ENCODE measurements around the gene SORCS1.
"Not testable (repeated sequence)": the region's sequence is repeated elsewhere in the genome, so short reads cannot be mapped to it uniquely, and the experiment has no call there.

The SORCS1 gene

DNA sequence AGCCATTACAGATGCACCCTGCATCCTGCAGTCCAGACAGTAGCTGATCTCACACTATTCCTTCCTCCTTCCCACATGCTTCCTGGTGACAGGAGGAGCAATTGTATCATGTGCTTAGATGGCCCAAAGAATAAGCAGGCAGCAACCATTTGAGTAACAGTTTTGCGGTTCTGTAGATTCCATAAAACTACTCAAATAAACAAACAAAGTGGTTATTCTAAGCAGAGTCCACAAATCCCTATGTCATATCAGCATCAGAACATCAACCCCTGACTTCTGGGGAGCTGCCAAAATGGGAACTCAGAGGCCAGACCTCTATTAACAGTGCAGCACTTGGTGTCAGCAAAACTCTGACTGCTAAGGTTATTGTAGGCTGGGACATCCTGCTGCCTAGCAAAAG is 226.0 kb downstream of the SORCS1 start:
- DNase-seq = no peak

DNA sequence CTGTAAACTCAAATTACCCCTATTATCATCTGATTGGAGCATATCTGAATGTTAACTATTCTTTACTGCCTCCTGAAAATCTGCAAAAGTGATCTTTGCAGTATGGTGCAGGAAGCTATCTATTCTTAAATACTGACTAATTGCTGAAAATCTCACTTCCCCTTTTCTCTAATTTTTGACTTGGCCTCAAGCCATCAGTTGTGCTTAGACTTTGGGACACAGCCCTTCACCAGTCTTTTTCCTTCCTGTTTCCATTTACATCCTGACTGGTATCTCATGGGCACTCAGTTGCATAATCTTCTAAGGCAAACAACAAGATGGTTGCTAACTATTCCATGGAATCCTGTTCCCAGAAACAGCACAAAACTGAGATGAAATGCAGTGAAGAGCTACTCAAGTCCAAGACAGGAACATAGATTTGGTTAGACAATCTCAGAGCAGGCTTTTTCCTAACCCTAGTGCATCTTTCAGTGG is 228.5 kb downstream of the SORCS1 start:
- no peak for DNase-seq

- DNase-seq = no peak
Measured at GRCh38 chr10:106931853-106932249, 232.7 kb downstream of the SORCS1 start.

DNA sequence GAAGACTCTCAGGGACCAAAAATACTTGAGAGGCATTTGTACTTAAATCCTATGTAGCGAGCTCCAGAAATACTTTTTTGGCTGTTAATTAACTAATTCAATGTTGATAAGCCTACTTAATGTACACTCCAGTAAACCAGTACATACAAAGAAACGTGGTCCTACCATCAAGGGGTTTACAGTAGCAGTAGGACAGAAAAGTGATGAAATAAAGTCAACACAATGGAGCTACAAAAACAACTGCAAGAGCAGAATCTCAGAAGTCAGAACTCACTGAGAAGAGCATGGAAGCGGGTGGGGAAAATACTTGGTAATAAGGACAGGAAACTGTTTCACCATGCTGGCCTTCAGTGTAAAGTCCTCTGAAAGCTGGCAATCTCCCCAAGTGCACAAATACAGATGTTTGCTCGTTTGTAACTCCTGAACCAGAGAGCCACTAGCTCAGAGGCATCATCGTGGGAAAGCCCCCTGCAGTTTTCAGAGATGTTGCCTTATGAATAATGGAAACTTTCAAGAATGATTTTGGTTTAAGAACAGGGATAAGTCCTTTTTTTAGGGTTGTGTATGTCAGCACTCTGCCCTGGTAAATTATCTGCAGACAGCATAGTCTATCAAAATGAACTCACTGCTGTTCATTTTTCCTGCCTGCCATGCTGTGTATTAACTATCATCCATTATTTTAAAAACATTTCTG is 233.2 kb downstream of the SORCS1 start:
- no peak for DNase-seq

- DNase-seq = no peak
Measured at GRCh38 chr10:106930751-106931150, 233.8 kb downstream of the SORCS1 start.

DNA sequence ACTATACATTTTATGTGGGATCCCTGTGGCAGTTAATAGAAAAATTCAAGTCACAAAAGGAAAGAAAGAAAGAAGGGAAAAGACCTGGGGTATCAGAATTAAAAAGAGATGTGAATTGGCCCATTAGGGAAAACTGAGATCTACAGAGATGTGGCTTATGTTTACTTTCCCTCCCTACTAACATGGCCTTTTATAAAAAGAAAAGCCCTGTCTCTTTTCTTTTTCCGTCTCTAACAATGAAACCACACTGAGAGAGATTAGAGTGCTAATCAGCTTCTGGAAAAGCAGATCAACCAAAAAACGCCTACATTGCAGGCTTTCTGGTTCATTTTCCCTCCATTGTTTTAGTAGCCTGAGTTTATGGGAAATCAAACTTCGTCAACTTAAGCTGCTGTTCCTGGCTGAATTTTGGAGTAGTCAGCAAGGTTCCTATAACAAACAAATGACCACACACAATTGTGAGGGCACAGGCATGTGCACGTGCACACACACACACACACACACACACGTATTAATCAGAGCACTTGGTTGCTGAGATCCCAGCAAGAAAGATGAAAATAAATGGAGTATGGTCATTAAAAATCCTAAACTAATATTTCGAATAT is 235.1 kb downstream of the SORCS1 start:
- no peak for DNase-seq

- not testable (repeated sequence) for DNase-seq
Measured at GRCh38 chr10:106928151-106928550, 236.4 kb downstream of the SORCS1 start.

DNA sequence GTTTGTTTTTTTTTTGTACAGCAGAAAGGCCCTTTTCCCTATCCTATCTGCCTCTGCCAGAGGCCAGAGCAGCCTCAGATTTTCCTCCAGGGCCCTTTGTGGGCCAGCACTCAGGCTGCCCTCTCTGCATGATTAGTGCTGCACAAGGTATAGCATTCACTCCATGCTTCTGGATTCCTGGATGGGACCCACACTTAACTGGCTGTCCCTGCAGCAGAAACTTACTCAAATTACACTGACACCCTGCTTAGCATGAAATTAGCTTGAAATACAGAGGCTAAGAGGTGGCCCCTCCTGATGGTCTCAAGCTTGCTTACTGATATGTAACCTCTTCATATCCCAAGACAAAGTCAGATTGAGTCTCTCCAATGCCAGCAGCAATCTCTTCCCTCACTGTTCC is 239.3 kb downstream of the SORCS1 start:
- no peak for DNase-seq

GRCh38 chr10:106920538-106920937 is 244.0 kb downstream of the SORCS1 start:
- no peak for DNase-seq

- DNase-seq = no peak
Measured at GRCh38 chr10:106919871-106920282, 244.6 kb downstream of the SORCS1 start.

- no peak for DNase-seq
Measured at GRCh38 chr10:106917452-106918055, 247.0 kb downstream of the SORCS1 start.

DNA sequence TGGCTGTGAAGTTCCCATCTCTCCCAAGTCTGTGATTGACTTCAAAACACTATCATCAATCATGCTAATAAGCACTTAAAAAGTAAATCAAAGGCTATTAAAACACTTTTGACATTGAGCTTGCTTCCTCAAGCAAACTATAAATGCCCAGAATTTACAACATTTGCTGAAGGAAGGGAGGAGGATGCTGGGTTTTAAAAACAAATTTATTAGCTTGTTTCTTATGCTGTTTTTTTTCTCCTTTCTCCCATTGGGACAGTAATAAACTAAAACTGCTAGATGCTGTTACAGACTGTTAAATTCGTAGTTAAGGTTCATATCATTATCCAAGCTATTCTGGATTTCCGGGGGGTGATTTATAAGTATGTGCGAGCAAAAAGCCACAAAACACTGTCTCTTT is 250.5 kb downstream of the SORCS1 start:
- DNase-seq = no peak

DNA sequence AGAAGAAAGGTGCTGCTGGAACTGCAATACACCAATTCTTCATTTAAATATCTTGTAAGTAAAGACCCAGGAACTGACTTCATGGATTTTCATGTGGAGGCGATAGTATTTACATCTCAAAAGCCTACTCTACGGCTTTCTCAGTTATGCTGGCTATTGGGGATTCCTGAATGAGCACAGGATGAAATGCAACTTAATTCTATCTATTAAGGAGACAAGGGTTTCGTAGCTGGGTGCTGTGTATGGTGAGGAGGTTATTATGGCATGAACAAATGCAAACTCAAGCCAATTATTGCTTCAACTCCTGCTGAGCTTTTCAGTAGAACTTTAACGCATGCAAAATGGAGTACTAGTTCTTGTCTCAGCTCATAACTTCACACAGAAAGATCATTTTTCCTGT is 251.2 kb downstream of the SORCS1 start:
- no peak for DNase-seq

GRCh38 chr10:106911096-106911495 is 253.4 kb downstream of the SORCS1 start:
- no peak for DNase-seq

GRCh38 chr10:106910666-106911065 is 253.8 kb downstream of the SORCS1 start:
- no peak for DNase-seq

DNA sequence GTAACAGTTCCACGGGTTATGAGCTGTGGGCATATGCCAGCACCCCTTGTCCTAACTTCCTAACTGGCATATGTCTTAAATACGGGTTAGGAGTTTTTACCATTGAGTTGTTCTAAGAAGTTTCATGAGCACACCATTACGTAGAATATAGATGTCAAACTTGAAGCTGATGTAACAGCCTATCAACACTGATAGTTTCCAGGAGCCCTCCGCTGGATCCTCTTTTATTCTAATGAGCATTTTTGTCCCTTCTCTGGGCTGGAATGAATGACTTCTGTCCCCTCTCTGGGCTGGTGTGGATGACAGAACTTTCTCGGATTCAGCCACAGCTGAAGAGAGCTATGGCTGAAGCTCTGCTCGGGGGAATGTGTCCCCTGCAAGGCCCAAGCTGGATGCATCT is 256.3 kb downstream of the SORCS1 start:
- no peak for DNase-seq

- no peak for DNase-seq
Measured at GRCh38 chr10:106904209-106904608, 260.3 kb downstream of the SORCS1 start.

- DNase-seq = no peak
Measured at GRCh38 chr10:106903180-106903579, 261.3 kb downstream of the SORCS1 start.

- DNase-seq = no peak
Measured at GRCh38 chr10:106900016-106900652, 264.4 kb downstream of the SORCS1 start.

DNA sequence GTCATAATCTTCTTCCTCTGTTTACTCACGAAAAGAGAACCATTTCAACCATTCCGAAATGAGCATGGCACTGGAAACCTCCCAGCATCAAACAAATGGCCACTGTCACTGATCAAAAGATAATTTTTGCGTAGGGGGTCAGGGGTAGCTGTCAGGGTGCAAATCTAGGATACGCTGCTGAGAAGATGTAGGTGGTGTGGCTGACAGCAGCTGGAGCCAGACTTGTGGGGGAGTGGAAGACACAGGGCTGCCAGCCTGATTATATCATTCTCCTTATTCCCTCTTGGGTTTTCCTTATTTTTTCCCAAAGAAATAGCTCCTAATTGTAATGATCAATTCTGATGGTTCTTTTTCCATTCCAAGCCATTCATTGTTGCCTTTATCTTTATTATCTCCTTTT is 266.1 kb downstream of the SORCS1 start:
- DNase-seq = no peak

DNA sequence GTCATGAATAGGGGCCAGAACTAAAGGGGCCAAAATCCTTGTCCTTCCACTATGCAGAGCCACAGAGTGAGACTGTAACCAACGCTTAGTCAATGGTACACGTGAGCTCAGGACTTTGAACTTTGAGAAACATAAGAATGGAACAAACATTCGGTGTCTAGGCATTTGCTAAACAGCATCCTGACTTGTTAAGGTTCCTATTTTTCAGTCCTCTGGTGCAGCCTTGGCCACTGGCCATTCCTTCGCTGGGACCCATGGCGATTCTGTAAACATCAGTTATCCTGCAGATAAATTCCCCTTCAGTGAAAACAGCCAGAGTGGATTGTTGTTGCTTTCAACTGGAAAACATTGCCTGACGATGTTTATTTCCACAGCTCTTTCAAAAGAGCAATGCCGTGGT is 266.8 kb downstream of the SORCS1 start:
- DNase-seq = no peak

DNA sequence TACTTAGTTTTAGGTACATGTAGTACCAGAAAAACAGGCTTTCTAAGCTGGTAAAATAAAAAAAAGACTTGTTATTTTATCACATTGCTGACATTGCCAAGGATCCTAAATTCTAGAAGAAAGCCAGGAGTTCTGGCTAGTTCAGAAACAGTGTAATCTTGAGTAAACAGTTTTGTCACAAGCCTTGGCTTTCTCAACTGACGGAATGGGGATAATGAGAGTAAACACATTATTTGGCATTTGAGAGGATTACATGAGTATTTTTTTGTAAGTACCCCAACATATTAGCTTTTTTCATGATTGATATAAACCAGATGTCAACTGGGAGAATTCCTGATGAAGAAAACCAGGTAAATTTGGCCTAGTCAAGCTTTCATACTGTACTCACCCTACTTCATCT is 269.8 kb downstream of the SORCS1 start:
- no peak for DNase-seq

GRCh38 chr10:106877574-106877973 is 286.9 kb downstream of the SORCS1 start:
- DNase-seq = no peak

DNA sequence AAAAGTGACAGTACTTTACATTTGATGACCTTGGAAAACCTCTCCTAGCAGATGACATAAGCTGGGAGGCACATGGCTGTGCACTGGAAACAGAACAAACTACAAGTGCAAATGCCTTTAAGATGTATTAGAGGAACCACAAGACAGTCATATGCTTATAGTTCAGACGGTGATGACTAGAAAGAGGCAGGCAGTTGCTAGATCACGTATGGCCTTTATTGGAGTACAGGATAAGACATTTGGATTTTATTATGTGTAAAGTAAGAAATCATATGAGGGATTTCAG is 290.0 kb downstream of the SORCS1 start:
- no peak for DNase-seq

Measured in activated gamma-delta T cell treated with Interleukin-2 at 50 U/mL for 16 hours (primary cell).